Tibial artery (tissue), 4 donors: ENCODE results near the gene RNF4.

ENCODE experiments used
- DNase-seq, 2 donors: peaks; one replicate each; pipeline ENCODE4 v3.0.0-alpha.2; 2019
- H3K27ac ChIP-seq, 2 donors: fragments of 200-600 bp; sonication (generic) in 1 of 2; 1 replicate in 1 of 2; 2 replicates in 1 of 2; pipeline ENCODE4 v1.5.1; 2018 to 2019; ENCODE audit warnings: mild to moderate bottlenecking in 1 of 2
- H3K27me3 ChIP-seq, 2 donors: fragments of 200-600 bp; sonication (generic) in 1 of 2; one replicate each; pipeline versions ENCODE4 v1.5.1 to v1.6.0; 2016 to 2019
- H3K36me3 ChIP-seq, 3 donors: fragments of 200-600 bp; sonication (generic) in 2 of 3; one replicate each; pipeline ENCODE4 v1.5.1; 2016 to 2019; ENCODE audit warnings: mild to moderate bottlenecking in 2 of 3
- H3K4me1 ChIP-seq, 4 donors: fragments of 200-600 bp; sonication (generic) in 2 of 4; 1 replicate in 3 of 4; 2 replicates in 1 of 4; pipeline ENCODE4 v1.5.1; 2016 to 2019
- H3K4me3 ChIP-seq, 2 donors: fragments of 200-600 bp; sonication (generic) in 1 of 2; 1 replicate in 1 of 2; 2 replicates in 1 of 2; pipeline ENCODE4 v1.5.1; 2018 to 2019; ENCODE audit warnings: mild to moderate bottlenecking in 2 of 2
- H3K9me3 ChIP-seq, 3 donors: fragments of 200-600 bp; sonication (generic) in 1 of 3; one replicate each; pipeline ENCODE4 v1.5.1; 2016 to 2019
- intact Hi-C: fragments of 100-400 bp; cut with DNase I; formaldehyde crosslinking; loops from one replicate; pipeline ENCODE4 v1.15.0; 2023; ENCODE audit warnings: low total_unique reads
- TF ChIP-seq, protein P1 (sequence below), 2 experiments: fragments of 200-600 bp in 1 of 2; fragments of 450-650 bp in 1 of 2; IDR thresholded peaks; one replicate each; pipeline ENCODE4 v1.5.1; 2017 to 2019; ENCODE audit warnings: antibody characterized with exemption in 2 of 2, mild to moderate bottlenecking in 1 of 2, moderate library complexity in 1 of 2

RNF4 gene

DNA sequence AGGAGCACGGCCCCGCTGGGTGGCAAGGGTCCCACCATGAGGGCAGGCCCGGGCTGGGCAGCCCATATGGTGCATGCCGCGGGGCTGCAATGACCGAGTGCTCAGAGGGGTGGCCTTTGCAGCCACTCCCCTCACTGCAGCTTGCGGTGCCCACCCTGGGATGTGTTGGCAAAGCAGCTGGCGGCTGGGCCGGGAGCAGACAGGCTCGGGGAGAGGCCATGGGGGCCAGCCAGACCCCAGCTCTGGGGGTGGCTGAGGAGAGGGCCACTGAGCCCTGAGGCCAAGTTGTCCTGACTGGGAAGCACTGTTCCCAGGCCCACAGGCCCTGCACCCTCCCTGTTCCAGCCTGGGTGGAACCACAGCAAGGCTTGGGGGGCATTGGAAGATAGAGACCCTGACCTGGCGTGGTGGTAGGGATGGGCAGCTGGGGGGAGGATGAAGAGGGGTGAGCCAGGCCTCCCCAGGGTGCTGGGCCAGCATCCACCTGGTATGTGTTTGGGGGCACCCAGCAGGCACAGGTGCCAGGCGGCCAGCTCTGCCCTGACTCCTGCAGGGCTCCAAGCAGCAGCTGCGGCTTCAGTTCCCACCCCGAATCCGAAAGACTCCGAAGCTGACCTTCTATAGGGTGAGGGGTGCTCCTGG, 18.4 kb upstream of the RNF4 start:
- DNase-seq = no peak
- Histone ChIP-seq H3K36me3 (no peaks in the 10 kb centered on the region), H3K27me3 (peaks cover 0 to 3% of the 10 kb centered on the region in 2 donors), H3K4me1 (no peaks in the 10 kb centered on the region), H3K9me3 (no peaks in the 10 kb centered on the region), H3K4me3 (no peak overlapping the region), H3K27ac (no peak overlapping the region)
- intact Hi-C loops = no loop called here
- TF ChIP-seq, protein P1, sequence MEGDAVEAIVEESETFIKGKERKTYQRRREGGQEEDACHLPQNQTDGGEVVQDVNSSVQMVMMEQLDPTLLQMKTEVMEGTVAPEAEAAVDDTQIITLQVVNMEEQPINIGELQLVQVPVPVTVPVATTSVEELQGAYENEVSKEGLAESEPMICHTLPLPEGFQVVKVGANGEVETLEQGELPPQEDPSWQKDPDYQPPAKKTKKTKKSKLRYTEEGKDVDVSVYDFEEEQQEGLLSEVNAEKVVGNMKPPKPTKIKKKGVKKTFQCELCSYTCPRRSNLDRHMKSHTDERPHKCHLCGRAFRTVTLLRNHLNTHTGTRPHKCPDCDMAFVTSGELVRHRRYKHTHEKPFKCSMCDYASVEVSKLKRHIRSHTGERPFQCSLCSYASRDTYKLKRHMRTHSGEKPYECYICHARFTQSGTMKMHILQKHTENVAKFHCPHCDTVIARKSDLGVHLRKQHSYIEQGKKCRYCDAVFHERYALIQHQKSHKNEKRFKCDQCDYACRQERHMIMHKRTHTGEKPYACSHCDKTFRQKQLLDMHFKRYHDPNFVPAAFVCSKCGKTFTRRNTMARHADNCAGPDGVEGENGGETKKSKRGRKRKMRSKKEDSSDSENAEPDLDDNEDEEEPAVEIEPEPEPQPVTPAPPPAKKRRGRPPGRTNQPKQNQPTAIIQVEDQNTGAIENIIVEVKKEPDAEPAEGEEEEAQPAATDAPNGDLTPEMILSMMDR (IDR thresholded peaks at IDR 0.05) = no peak

DNA sequence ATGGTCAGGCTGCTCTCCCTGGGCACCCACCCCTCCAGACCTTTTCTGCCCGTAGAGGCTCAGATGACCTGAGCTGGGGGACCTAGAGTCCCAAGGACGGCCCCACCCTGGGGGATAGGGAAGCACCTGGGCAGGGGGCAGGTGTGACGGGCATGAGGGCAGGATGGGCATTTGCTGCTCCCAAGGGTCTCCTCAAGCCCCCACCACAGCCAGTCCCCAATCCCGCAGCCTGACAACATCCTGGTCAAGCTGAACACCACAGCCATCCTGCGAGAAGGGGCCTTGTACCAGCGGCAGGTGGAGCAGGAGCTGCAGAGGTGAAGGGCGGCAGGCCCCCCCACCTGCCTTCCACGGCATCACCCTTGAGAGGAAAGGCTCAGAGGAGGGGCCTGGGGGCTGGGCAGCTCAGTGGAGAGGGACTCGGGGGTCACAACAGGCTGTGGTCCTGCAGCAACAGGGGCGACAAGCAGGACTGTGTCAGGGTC, 17.8 kb upstream of the RNF4 start:
- no peaks in the 10 kb centered on the region for H3K9me3 ChIP-seq
- DNase-seq = no peak
- H3K36me3 ChIP-seq = no peaks in the 10 kb centered on the region
- H3K4me3 ChIP-seq = no peak overlapping the region
- H3K27ac ChIP-seq = no peak overlapping the region
- H3K4me1 ChIP-seq = no peaks in the 10 kb centered on the region
- TF ChIP-seq, protein P1 (IDR thresholded peaks at IDR 0.05) = no peak
- intact Hi-C loops = no loop called here
- H3K27me3 ChIP-seq = peaks cover 0 to 3% of the 10 kb centered on the region in 2 donors

DNA sequence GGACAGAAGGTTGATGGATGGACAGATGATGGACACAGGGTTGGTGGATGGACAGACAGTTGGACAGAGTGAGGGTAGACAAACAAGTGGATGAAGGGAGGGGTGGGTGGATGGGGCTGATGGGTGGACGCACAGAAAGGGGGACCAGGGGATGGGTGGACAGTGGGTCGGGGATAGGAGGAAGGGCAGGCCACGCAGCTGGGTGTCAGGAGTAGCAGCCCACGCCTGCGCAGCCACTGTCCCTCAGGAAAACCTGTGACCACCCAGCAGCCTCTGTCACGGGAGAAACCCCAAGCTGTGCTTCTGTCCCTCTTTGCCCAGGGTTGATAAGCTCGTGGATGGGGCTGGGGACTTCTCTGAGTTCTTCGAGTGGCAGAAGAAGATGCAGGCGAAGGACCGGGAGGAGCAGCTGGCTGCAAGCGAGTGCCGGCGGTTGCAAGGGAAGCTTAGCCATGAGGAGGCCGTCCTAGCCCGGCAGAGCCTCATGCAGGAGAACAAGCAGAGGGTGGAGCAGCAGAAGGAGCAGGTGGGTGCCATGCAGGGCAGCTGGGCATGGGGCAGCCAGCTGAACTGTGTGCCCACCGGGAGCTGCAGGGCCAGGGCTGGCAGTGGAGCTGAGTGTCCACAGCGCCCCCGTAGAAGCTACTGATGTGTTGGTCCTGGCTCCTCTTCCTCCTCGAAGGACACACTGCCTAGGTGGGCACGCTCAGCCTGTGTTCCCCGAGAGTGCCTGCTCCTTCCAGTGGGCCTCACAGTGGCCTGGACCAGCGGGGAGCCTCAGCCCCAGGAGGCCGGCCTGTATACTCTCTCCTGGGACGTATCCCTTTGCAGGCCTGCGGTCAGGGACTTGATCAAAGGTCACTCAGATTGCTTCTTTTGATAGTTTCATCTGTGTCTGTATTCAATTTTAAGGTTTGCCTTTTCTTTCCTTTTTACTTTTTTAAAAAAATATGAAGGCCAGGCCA, 16.8 kb upstream of the RNF4 start:
- TF ChIP-seq, protein P1 (IDR thresholded peaks at IDR 0.05) = no peak
- H3K9me3 ChIP-seq = no peaks in the 10 kb centered on the region
- no peak for DNase-seq
- intact Hi-C loops = no loop called here
- H3K4me1 ChIP-seq = no peaks in the 10 kb centered on the region
- no peak overlapping the region for H3K4me3 ChIP-seq
- no peaks in the 10 kb centered on the region for H3K36me3 ChIP-seq
- peaks cover 0 to 5% of the 10 kb centered on the region in 2 donors for H3K27me3 ChIP-seq
- H3K27ac ChIP-seq = no peak overlapping the region

DNA sequence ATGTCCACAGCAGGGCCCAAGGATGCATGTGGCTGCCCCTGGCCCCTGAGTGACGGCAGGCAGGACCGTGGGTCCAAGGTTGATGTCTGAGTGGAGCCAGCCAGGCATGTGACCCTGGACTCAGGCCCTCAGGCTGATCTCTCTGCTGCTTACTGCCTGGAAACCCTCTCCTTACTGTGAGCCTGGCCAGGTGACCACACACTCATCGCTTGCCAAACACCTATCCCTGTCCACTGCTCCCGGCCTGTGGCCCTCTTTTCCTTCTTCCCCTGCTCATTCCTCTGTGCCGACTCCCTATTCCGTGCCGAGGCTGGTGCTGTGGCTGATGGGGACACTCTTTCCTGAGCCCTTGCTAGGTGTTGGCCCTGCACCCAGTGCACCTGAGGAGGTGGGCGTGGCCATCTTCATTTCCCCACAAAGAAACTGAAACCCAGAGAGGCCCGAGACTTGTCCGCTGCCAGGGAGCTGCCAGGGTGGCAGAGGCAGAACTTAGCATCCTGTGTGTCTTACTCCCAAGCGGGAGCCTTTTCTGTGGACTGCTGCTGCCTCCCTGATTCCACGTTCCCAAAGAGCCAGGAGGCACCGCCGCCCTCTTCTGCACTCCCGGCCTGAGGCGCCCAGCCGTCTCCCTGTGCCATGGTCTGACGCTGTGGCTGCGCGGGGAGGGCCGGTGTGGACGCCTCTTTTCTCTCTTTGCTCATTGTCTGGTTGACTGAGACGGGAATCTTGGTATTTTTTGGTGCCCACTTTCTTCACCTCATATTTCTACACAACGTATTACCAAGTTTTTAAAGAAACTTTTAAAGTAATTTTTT, 11.2 kb upstream of the RNF4 start:
- intact Hi-C loops = no loop called here

More for the DNA sequence above, 11.2 kb upstream of the RNF4 start:
- H3K4me3 ChIP-seq = no peak overlapping the region
- no peak overlapping the region for H3K27ac ChIP-seq
- no peaks in the 10 kb centered on the region for H3K36me3 ChIP-seq
- H3K27me3 ChIP-seq = peaks cover 0 to 26% of the 10 kb centered on the region in 2 donors
- H3K9me3 ChIP-seq = no peaks in the 10 kb centered on the region
- peaks cover 0 to 10% (median 5%) of the 10 kb centered on the region in 4 donors for H3K4me1 ChIP-seq
- TF ChIP-seq, protein P1 (IDR thresholded peaks at IDR 0.05) = no peak
- DNase-seq = no peak
